Caco-2 (cell line): ENCODE measurements around the gene HBEGF. TPM values are rescaled to one million over a fixed set of nuclear protein-coding genes. Genes with fewer than 3 reads are reported as not detected.

Experiments
- BruUV-seq: library from RNA; stranded (reverse); fragments of 400-500 nt; replicated peaks from 2 replicates; lab custom pipeline; 2021; lab: Mats Ljungman, UMichigan
- CTCF ChIA-PET: fragments of 300-600 bp; sonication (Branson Sonifier 250); formaldehyde crosslinking; loops from one replicate; lab custom pipeline; 2022; ENCODE audit warnings: antibody characterized with exemption; lab: Charles Lee
- POLR2A ChIA-PET: fragments of 300-600 bp; sonication (Branson Sonifier 250); formaldehyde crosslinking; loops from one replicate; lab custom pipeline; 2022; ENCODE audit warnings: antibody characterized with exemption; lab: Charles Lee
- DNase-seq, 2 experiments: peaks; one replicate each; pipeline versions ENCODE4 v3.0.0 to v3.0.0-alpha.2; 2020 to 2022
- H3K27me3 ChIP-seq: replicated peaks from 2 replicates; pipeline ENCODE4 v1.6.0; 2011; ENCODE audit warnings: low read length; ENCODE audit not compliant: control insufficient read depth, insufficient read depth
- H3K36me3 ChIP-seq: 2 replicates; pipeline ENCODE4 v1.5.1; 2011; ENCODE audit warnings: low read length; ENCODE audit not compliant: control insufficient read depth, insufficient read depth
- H3K4me1 ChIP-seq: fragments of 250-450 bp; sonication (Bioruptor Pico); 2 replicates; pipeline ENCODE4 v1.5.1; 2020; ENCODE audit warnings: mild to moderate bottlenecking
- H3K4me3 ChIP-seq: 2 replicates; pipeline ENCODE4 v1.5.1; 2011; ENCODE audit warnings: low read depth, mild to moderate bottlenecking, control low read depth, low read length
- H3K9me3 ChIP-seq: fragments of 250-450 bp; sonication (Bioruptor Pico); 2 replicates; pipeline ENCODE4 v1.5.1; 2020; ENCODE audit warnings: mild to moderate bottlenecking, moderate library complexity
- H3K27ac Mint-ChIP-seq: one replicate; pipeline ENCODE4 v1.8.0; 2022; ENCODE audit warnings: mixed read lengths; ENCODE audit not compliant: unreplicated experiment
- H3K27me3 Mint-ChIP-seq: one replicate; pipeline ENCODE4 v1.8.0; 2022; ENCODE audit warnings: mixed read lengths; ENCODE audit not compliant: insufficient read depth, unreplicated experiment
- H3K36me3 Mint-ChIP-seq: one replicate; pipeline ENCODE4 v1.8.0; 2022; ENCODE audit warnings: mild to moderate bottlenecking, mixed read lengths; ENCODE audit not compliant: insufficient read depth, unreplicated experiment
- H3K4me1 Mint-ChIP-seq: one replicate; pipeline ENCODE4 v1.8.0; 2022; ENCODE audit warnings: low read depth, mixed read lengths; ENCODE audit not compliant: unreplicated experiment
- H3K4me3 Mint-ChIP-seq: one replicate; pipeline ENCODE4 v1.8.0; 2022; ENCODE audit warnings: mild to moderate bottlenecking, moderate library complexity, mixed read lengths; ENCODE audit not compliant: unreplicated experiment
- H3K9me3 Mint-ChIP-seq: one replicate; pipeline ENCODE4 v1.8.0; 2022; ENCODE audit warnings: mixed read lengths; ENCODE audit not compliant: unreplicated experiment
- CTCF ChIP-seq, 2 experiments: fragments of 200-600 bp in 1 of 2; IDR thresholded peaks; 1 replicate in 1 of 2; 2 replicates in 1 of 2; pipeline versions ENCODE4 v1.5.1 to v1.8.0; 2011 to 2022; ENCODE audit warnings: antibody characterized with exemption in 1 of 2, control low read depth in 1 of 2, inconsistent platforms in 1 of 2, low read depth in 1 of 2, low read length in 1 of 2, mild to moderate bottlenecking in 1 of 2, moderate library complexity in 1 of 2; ENCODE audit not compliant: insufficient read depth in 1 of 2, severe bottlenecking in 1 of 2, unreplicated experiment in 1 of 2
- intact Hi-C: fragments of 100-400 bp; cut with micrococcal nuclease; formaldehyde crosslinking; loops from one replicate; pipeline ENCODE4 v1.10.0; 2022; ENCODE audit not compliant: unreplicated experiment
- total RNA-seq: library from RNA; stranded (reverse); gene quantifications from 2 replicates; pipeline ENCODE4 v1.2.3, GENCODE V29; 2022

The HBEGF gene
- total RNA-seq, 1 experiment from 2014 or later: 5.8 TPM

- Mint-ChIP-seq H3K4me3 (no peak overlapping the region), H3K27me3 (no peaks in the 10 kb centered on the region), H3K27ac (no peak overlapping the region), H3K36me3 (no peaks in the 10 kb centered on the region), H3K9me3 (no peaks in the 10 kb centered on the region), H3K4me1 (no peaks in the 10 kb centered on the region)
- no peak overlapping the region for H3K4me3 ChIP-seq
- no peaks in the 10 kb centered on the region for H3K4me1 ChIP-seq
- ChIA-PET POLR2A (no interaction called here), CTCF (no interaction called here)
- DNase-seq: no peak
- H3K36me3 ChIP-seq: no peaks in the 10 kb centered on the region
- no peaks in the 10 kb centered on the region for H3K9me3 ChIP-seq
- BruUV-seq: no TSS peak
- intact Hi-C loops: no loop called here
- TF ChIP-seq CTCF (IDR thresholded peaks at IDR 0.05; ENCODE audit: insufficient read depth in 1 of 2, low read depth in 1 of 2, low read length in 1 of 2, severe bottlenecking in 1 of 2, unreplicated experiment in 1 of 2): no peak
- no peaks in the 10 kb centered on the region for H3K27me3 ChIP-seq
Measured at GRCh38 chr5:140382866-140383265, 36.5 kb upstream of the HBEGF start.

- Mint-ChIP-seq H3K4me1 (no peaks in the 10 kb centered on the region), H3K9me3 (no peaks in the 10 kb centered on the region), H3K27ac (no peak overlapping the region), H3K36me3 (no peaks in the 10 kb centered on the region), H3K27me3 (no peaks in the 10 kb centered on the region), H3K4me3 (no peak overlapping the region)
- no peaks in the 10 kb centered on the region for H3K9me3 ChIP-seq
- DNase-seq: no peak
- no peaks in the 10 kb centered on the region for H3K4me1 ChIP-seq
- H3K27me3 ChIP-seq: no peaks in the 10 kb centered on the region
- H3K4me3 ChIP-seq: no peak overlapping the region
- POLR2A ChIA-PET: no interaction called here
- CTCF ChIA-PET: no interaction called here
- intact Hi-C loops: no loop called here
- no peak for TF ChIP-seq CTCF (IDR thresholded peaks at IDR 0.05; ENCODE audit: insufficient read depth in 1 of 2, low read depth in 1 of 2, low read length in 1 of 2, severe bottlenecking in 1 of 2, unreplicated experiment in 1 of 2)
- no TSS peak for BruUV-seq
- no peaks in the 10 kb centered on the region for H3K36me3 ChIP-seq
Measured at GRCh38 chr5:140381972-140382371, 35.6 kb upstream of the HBEGF start.

GRCh38 chr5:140381351-140381750 lies 34.9 kb upstream of the HBEGF start:
- TF ChIP-seq CTCF (IDR thresholded peaks at IDR 0.05; ENCODE audit: insufficient read depth in 1 of 2, low read depth in 1 of 2, low read length in 1 of 2, severe bottlenecking in 1 of 2, unreplicated experiment in 1 of 2): no peak
- no peak overlapping the region for H3K4me3 ChIP-seq
- Mint-ChIP-seq H3K36me3 (no peaks in the 10 kb centered on the region), H3K27me3 (no peaks in the 10 kb centered on the region), H3K9me3 (no peaks in the 10 kb centered on the region), H3K4me1 (no peaks in the 10 kb centered on the region), H3K4me3 (no peak overlapping the region), H3K27ac (no peak overlapping the region)
- intact Hi-C loops: no loop called here
- CTCF ChIA-PET: no interaction called here
- H3K27me3 ChIP-seq: no peaks in the 10 kb centered on the region
- no TSS peak for BruUV-seq
- POLR2A ChIA-PET: interaction anchor here (0.6 kb wide), 1 partner anchor 338 kb away, joined by 6 read pairs; no protein-coding TSS in a partner anchor
- no peaks in the 10 kb centered on the region for H3K36me3 ChIP-seq
- no peaks in the 10 kb centered on the region for H3K9me3 ChIP-seq
- H3K4me1 ChIP-seq: no peaks in the 10 kb centered on the region
- DNase-seq: no peak
